ENCODE results near the gene SORCS2.

SORCS2 gene

GRCh38 chr4:7425591-7426468 is 233.5 kb downstream of the SORCS2 start:
- no peak for TF ChIP-seq CEBPB (IDR thresholded peaks at IDR 0.05)
- TF ChIP-seq TAF1 (IDR thresholded peaks at IDR 0.05; ENCODE audit: low read depth), result no peak
- TF ChIP-seq, protein P1, sequence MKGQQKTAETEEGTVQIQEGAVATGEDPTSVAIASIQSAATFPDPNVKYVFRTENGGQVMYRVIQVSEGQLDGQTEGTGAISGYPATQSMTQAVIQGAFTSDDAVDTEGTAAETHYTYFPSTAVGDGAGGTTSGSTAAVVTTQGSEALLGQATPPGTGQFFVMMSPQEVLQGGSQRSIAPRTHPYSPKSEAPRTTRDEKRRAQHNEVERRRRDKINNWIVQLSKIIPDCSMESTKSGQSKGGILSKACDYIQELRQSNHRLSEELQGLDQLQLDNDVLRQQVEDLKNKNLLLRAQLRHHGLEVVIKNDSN (IDR thresholded peaks at IDR 0.05), result no peak
- no peak for TF ChIP-seq EP300 (IDR thresholded peaks at IDR 0.05; ENCODE audit: borderline replicate concordance)
- TF ChIP-seq, protein P2, sequence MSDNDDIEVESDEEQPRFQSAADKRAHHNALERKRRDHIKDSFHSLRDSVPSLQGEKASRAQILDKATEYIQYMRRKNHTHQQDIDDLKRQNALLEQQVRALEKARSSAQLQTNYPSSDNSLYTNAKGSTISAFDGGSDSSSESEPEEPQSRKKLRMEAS (IDR thresholded peaks at IDR 0.05), result no peak
- TF ChIP-seq TEAD4 (IDR thresholded peaks at IDR 0.05), result no peak
- TF ChIP-seq FOXM1 (IDR thresholded peaks at IDR 0.05; ENCODE audit: borderline replicate concordance, low read depth), result no peak
- TF ChIP-seq TCF12 (IDR thresholded peaks at IDR 0.05; ENCODE audit: low read depth), result no peak
- no peak for TF ChIP-seq NFIC (IDR thresholded peaks at IDR 0.05)
- TF ChIP-seq ZBTB7A (IDR thresholded peaks at IDR 0.05; ENCODE audit: low read depth), result no peak
- no peak for TF ChIP-seq EGR1 (IDR thresholded peaks at IDR 0.05)
- TF ChIP-seq YY1 (IDR thresholded peaks at IDR 0.05; ENCODE audit: low read depth), result no peak
- TF ChIP-seq RAD21 (IDR thresholded peaks at IDR 0.05; ENCODE audit: low read depth), result no peak
- no peak for TF ChIP-seq CREB1 (IDR thresholded peaks at IDR 0.05; ENCODE audit: low read depth)
- TF ChIP-seq, protein P3, sequence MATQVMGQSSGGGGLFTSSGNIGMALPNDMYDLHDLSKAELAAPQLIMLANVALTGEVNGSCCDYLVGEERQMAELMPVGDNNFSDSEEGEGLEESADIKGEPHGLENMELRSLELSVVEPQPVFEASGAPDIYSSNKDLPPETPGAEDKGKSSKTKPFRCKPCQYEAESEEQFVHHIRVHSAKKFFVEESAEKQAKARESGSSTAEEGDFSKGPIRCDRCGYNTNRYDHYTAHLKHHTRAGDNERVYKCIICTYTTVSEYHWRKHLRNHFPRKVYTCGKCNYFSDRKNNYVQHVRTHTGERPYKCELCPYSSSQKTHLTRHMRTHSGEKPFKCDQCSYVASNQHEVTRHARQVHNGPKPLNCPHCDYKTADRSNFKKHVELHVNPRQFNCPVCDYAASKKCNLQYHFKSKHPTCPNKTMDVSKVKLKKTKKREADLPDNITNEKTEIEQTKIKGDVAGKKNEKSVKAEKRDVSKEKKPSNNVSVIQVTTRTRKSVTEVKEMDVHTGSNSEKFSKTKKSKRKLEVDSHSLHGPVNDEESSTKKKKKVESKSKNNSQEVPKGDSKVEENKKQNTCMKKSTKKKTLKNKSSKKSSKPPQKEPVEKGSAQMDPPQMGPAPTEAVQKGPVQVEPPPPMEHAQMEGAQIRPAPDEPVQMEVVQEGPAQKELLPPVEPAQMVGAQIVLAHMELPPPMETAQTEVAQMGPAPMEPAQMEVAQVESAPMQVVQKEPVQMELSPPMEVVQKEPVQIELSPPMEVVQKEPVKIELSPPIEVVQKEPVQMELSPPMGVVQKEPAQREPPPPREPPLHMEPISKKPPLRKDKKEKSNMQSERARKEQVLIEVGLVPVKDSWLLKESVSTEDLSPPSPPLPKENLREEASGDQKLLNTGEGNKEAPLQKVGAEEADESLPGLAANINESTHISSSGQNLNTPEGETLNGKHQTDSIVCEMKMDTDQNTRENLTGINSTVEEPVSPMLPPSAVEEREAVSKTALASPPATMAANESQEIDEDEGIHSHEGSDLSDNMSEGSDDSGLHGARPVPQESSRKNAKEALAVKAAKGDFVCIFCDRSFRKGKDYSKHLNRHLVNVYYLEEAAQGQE (IDR thresholded peaks at IDR 0.05; ENCODE audit: low read depth), result no peak

- TF ChIP-seq CEBPB (IDR thresholded peaks at IDR 0.05) (no peak), EP300 (IDR thresholded peaks at IDR 0.05; ENCODE audit: borderline replicate concordance) (no peak), TAF1 (IDR thresholded peaks at IDR 0.05; ENCODE audit: low read depth) (no peak)
- TF ChIP-seq, protein P1 (IDR thresholded peaks at IDR 0.05), result no peak
Observed at GRCh38 chr4:7426525-7427171, 234.3 kb downstream of the SORCS2 start.

GRCh38 chr4:7427361-7427760 is 235.0 kb downstream of the SORCS2 start:
- TF ChIP-seq TAF1 (IDR thresholded peaks at IDR 0.05; ENCODE audit: low read depth) (no peak), EP300 (IDR thresholded peaks at IDR 0.05; ENCODE audit: borderline replicate concordance) (no peak), FOXM1 (IDR thresholded peaks at IDR 0.05; ENCODE audit: borderline replicate concordance, low read depth) (no peak), TEAD4 (IDR thresholded peaks at IDR 0.05) (no peak), TCF12 (IDR thresholded peaks at IDR 0.05; ENCODE audit: low read depth) (no peak), NFIC (IDR thresholded peaks at IDR 0.05) (no peak), CREB1 (IDR thresholded peaks at IDR 0.05; ENCODE audit: low read depth) (no peak), CEBPB (IDR thresholded peaks at IDR 0.05) (no peak)
- TF ChIP-seq, protein P3 (IDR thresholded peaks at IDR 0.05; ENCODE audit: low read depth), result no peak
- TF ChIP-seq, protein P1 (IDR thresholded peaks at IDR 0.05), result no peak

GRCh38 chr4:7427831-7428260 is 235.5 kb downstream of the SORCS2 start:
- TF ChIP-seq TEAD4 (IDR thresholded peaks at IDR 0.05) (no peak), TCF12 (IDR thresholded peaks at IDR 0.05; ENCODE audit: low read depth) (no peak), NFIC (IDR thresholded peaks at IDR 0.05) (no peak), CREB1 (IDR thresholded peaks at IDR 0.05; ENCODE audit: low read depth) (no peak), ZBTB7A (IDR thresholded peaks at IDR 0.05; ENCODE audit: low read depth) (no peak), YY1 (IDR thresholded peaks at IDR 0.05; ENCODE audit: low read depth) (no peak)
- TF ChIP-seq, protein P2 (IDR thresholded peaks at IDR 0.05), result no peak
- TF ChIP-seq, protein P1 (IDR thresholded peaks at IDR 0.05), result no peak

Data from Ishikawa (cell line).